Central memory CD8-positive, alpha-beta T cell (primary cell): ENCODE results near the gene GIMAP7.

Experiments
- ATAC-seq: fragments of 150-1000 bp; cut with Tn5 transposase; replicated peaks from 2 replicates; pipeline ENCODE4 v1.10.0; 2022; ENCODE audit warnings: mild to moderate bottlenecking, moderate FRiP score, moderate number of reproducible peaks; ENCODE audit not compliant: poor library complexity, severe bottlenecking; ENCODE audit errors: extremely low read depth
- DNase-seq, 2 donors: peaks; one replicate each; pipeline ENCODE4 v3.0.0; 2021; ENCODE audit warnings: low spot score in 2 of 2
- H3K27ac Mint-ChIP-seq: one replicate; pipeline ENCODE4 v1.8.0; 2022; ENCODE audit warnings: low read depth, mild to moderate bottlenecking, moderate library complexity, mixed read lengths
- H3K27me3 Mint-ChIP-seq: one replicate; pipeline ENCODE4 v1.8.0; 2022; ENCODE audit warnings: mixed read lengths
- H3K36me3 Mint-ChIP-seq: one replicate; pipeline ENCODE4 v1.8.0; 2022; ENCODE audit warnings: mild to moderate bottlenecking, moderate library complexity, mixed read lengths; ENCODE audit not compliant: insufficient read depth
- H3K4me1 Mint-ChIP-seq: one replicate; pipeline ENCODE4 v1.8.0; 2022; ENCODE audit warnings: mixed read lengths
- H3K4me3 Mint-ChIP-seq: one replicate; pipeline ENCODE4 v1.8.0; 2022; ENCODE audit warnings: mild to moderate bottlenecking, moderate library complexity, mixed read lengths
- H3K9me3 Mint-ChIP-seq: one replicate; pipeline ENCODE4 v1.8.0; 2022; ENCODE audit warnings: mixed read lengths

Gene GIMAP7

DNA sequence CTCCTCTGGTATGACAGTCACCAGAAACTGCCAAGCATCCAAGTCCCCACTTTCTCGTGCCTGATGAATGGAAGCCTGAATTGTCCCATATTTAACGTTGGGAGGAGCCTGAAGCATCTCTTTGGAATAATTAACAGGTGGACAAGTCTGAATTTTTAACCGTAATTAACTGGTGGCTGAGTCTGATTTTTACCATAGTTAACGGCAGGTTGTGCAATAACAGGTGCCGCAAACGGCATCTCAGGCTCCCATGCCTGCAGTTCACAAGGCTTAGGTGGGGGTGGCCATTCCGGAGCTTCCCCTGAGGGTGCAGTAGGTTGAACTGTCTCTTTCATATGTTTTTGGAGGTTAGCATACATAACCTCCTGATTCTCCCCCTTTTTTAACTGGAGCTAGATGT, 50.6 kb downstream of the GIMAP7 start:
- H3K36me3 Mint-ChIP-seq, result peaks cover 23% of the 10 kb centered on the region
- H3K4me1 Mint-ChIP-seq, result peaks cover 59% of the 10 kb centered on the region
- DNase-seq, result no peak
- H3K27ac Mint-ChIP-seq, result peak overlapping the region; percentile 97
- H3K4me3 Mint-ChIP-seq, result no peak overlapping the region
- ATAC-seq, result no peak
- H3K9me3 Mint-ChIP-seq, result peaks cover 6% of the 10 kb centered on the region
- no peaks in the 10 kb centered on the region for H3K27me3 Mint-ChIP-seq

DNA sequence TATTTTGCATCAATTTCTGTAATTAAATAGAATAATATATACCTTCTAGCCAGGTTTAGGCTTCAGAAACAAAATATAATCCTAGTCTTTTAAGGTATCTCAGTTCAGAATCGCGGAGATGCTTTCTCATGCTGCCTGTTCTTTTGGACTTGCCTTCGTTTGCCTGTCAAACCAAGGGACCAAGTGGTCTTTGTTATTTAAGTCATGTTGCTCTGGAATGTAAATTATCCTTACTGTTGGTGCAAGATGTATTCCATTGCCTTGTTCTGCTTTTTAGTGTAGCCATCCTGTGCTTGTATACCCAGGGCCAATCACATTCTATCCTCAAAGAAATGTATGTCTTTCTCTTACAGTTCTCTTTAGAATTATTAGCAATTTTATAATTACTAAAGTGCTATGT, 51.5 kb downstream of the GIMAP7 start:
- DNase-seq, result no peak

DNA sequence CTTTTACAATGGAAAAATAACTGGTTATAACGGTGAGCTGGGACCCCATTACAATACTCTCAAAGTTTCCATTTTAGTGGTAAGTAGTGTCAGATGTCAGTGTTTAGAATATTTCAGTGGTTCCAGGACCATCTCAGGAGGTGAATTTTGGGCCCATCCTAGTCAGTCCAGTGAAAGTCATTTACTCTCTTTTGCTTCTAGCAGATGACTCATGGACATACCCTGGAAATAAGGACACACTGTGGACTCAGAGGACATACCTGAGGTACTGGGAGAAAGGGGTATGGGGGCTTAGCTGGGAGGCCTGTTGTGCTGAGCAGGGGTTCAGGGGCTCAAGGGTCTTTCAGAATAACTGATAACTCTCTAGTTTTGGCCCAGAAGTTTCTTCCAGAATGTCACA, 51.9 kb downstream of the GIMAP7 start:
- ATAC-seq, result no peak

More for the DNA sequence above, 51.5 kb downstream of the GIMAP7 start:
- Mint-ChIP-seq H3K4me1 (peaks cover 64% of the 10 kb centered on the region), H3K9me3 (peaks cover 6% of the 10 kb centered on the region), H3K4me3 (peak overlapping the region; percentile 88), H3K36me3 (peaks cover 32% of the 10 kb centered on the region), H3K27me3 (no peaks in the 10 kb centered on the region), H3K27ac (peak overlapping the region; percentile 97)
- ATAC-seq, result no peak

DNA sequence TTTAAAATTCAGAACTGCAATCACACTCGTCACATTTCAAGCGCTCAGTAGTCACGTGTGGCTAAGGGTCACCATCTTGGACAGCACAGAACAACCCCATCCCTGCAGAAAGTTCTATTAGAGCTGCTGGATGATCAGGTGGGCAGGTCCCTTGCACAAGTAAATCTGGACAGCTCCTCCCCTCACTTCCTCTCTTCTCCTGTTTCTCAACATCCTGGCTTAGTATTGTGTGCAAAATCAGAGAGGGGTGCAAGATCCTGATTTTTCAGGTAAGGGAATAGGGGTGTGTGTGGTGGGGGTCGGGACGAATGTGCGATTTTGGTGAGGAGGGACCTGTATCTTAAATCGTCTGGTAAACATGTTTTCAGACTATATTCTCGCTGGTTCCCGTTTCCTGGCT, 52.5 kb downstream of the GIMAP7 start, which contains the start of gene GIMAP4:
TSS of gene GIMAP4 (plus strand) at position 222 of the 400 bp plus-strand sequence. CDS start 2,512 bp downstream, outside the sequence.
- no peaks in the 10 kb centered on the region for H3K27me3 Mint-ChIP-seq
- peak within 1 kb of the TSS; percentile 88 for H3K4me3 Mint-ChIP-seq
- H3K4me1 Mint-ChIP-seq, result peaks cover 64% of the 10 kb centered on the region
- H3K36me3 Mint-ChIP-seq, result peaks cover 40% of the 10 kb centered on the region
- peak within 1 kb of the TSS; percentile 97 for H3K27ac Mint-ChIP-seq
- peak; percentile 49 for ATAC-seq
- DNase-seq, result no peak
- peaks cover 11% of the 10 kb centered on the region for H3K9me3 Mint-ChIP-seq

More for the DNA sequence above, 51.9 kb downstream of the GIMAP7 start:
- Mint-ChIP-seq H3K36me3 (peaks cover 34% of the 10 kb centered on the region), H3K27ac (peak overlapping the region; percentile 97), H3K4me1 (peaks cover 64% of the 10 kb centered on the region), H3K9me3 (peaks cover 6% of the 10 kb centered on the region), H3K27me3 (no peaks in the 10 kb centered on the region), H3K4me3 (peak overlapping the region; percentile 88)
- no peak for DNase-seq

DNA sequence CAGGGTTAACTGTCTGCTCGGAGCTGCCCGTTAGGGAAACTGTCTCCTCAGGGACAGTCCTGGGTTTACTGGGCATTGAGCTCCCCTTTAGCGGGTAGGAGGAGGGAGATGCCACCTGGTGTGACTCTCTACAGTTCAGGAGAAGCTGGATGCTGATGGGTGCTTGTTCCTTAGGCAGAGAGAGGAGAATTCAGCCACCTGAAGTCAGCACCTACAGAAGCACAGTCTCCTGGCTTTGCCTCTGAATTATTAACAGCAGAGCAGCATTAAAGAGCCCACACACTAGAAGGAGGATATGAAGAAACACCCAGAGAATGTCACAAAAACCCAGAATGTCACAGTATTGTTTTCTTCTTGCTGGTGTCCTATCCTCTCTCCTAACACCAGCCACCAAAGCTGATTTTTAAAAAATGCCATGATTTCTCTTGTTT, 53.2 kb downstream of the GIMAP7 start:
- H3K9me3 Mint-ChIP-seq, result peaks cover 18% of the 10 kb centered on the region
- H3K27me3 Mint-ChIP-seq, result no peaks in the 10 kb centered on the region
- H3K36me3 Mint-ChIP-seq, result peaks cover 47% of the 10 kb centered on the region
- H3K27ac Mint-ChIP-seq, result peak overlapping the region; percentile 97
- DNase-seq (no peak), ATAC-seq (no peak)
- H3K4me1 Mint-ChIP-seq, result peaks cover 71% of the 10 kb centered on the region
- H3K4me3 Mint-ChIP-seq, result peak overlapping the region; percentile 88

DNA sequence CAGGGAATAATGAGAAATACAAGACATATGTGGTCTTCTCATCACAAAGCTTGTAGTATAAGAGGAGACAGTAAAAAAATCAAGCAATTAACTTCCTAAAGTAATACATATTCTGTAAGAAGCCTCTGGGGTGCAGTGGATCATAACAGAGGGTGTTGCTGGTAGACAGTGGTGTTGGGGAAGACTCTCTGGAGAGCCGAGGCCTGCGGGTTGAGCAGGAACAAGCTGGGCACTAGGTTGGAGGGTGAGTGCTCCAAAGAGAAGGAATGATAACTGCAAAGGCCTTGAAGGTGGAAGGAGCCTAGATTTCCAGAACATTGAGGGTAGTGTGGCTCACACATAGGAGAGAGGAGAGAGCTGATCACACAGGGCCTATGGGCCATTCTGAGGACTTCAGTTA, 54.0 kb downstream of the GIMAP7 start:
- H3K36me3 Mint-ChIP-seq, result peaks cover 52% of the 10 kb centered on the region
- ATAC-seq (peak; percentile 50), DNase-seq (no peak)
- peak overlapping the region; percentile 97 for H3K27ac Mint-ChIP-seq
- peaks cover 62% of the 10 kb centered on the region for H3K4me1 Mint-ChIP-seq
- H3K27me3 Mint-ChIP-seq, result no peaks in the 10 kb centered on the region
- peak overlapping the region; percentile 88 for H3K4me3 Mint-ChIP-seq
- peaks cover 15% of the 10 kb centered on the region for H3K9me3 Mint-ChIP-seq

DNA sequence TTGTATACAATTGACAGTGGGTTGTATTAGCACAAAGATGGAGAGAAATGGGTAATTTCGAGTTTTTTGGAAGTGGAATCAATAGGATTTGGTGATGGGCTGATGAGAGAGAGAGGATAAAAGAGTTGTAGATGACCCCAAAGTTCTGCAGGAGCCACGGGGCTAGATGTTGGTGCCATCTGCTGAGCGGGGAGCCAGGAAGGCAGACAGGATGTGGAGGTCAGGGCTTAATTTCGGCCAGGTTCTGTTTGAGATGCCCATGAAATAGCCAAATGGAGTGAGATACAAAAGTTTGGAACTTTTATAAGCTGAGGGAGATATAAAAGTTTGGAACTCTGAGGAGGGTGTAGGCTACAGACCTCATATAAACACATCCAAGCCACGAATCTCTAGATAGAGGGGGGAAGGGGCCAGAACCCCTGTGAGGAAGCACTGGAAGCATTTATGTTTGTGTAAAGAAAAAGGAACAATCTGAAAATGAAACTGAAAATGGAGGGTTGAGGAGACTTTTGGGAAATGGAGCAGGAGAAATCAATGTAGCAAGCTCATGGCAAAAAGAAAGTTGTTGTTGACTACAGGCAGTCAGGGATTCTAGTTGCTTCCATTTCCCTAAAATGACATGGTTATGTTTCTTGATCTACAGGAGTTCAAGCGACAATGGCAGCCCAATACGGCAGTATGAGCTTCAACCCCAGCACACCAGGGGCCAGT, 54.7 kb downstream of the GIMAP7 start:
- H3K36me3 Mint-ChIP-seq, result peaks cover 52% of the 10 kb centered on the region
- peaks cover 55% of the 10 kb centered on the region for H3K4me1 Mint-ChIP-seq
- H3K4me3 Mint-ChIP-seq, result peak overlapping the region; percentile 88
- DNase-seq (no peak), ATAC-seq (no peak)
- peak overlapping the region; percentile 97 for H3K27ac Mint-ChIP-seq
- H3K9me3 Mint-ChIP-seq, result peaks cover 13% of the 10 kb centered on the region
- H3K27me3 Mint-ChIP-seq, result no peaks in the 10 kb centered on the region
